Measurements from ENCODE around the gene PLEKHM2. TPM values are rescaled to one million over a fixed set of nuclear protein-coding genes. Genes with fewer than 3 reads are reported as not detected.
"Not testable (repeated sequence)": the region's sequence is repeated elsewhere in the genome, so short reads cannot be mapped to it uniquely, and the experiment has no call there.

Gene PLEKHM2
- total RNA-seq, 1 experiment from 2014 or later = 33.3 TPM

- H3K9me3 ChIP-seq = no peaks in the 10 kb centered on the region
- no peak overlapping the region for H3K27ac Mint-ChIP-seq (ENCODE audit: unreplicated experiment)
- no peaks in the 10 kb centered on the region for H3K4me1 Mint-ChIP-seq (ENCODE audit: low read depth, unreplicated experiment)
- H3K4me3 ChIP-seq (ENCODE audit: low read depth, low read length) = no peak overlapping the region
- no peaks in the 10 kb centered on the region for H3K27me3 ChIP-seq (replicated peaks; ENCODE audit: control insufficient read depth, insufficient read depth, low read length)
- TF ChIP-seq CTCF (IDR thresholded peaks at IDR 0.05; ENCODE audit: insufficient read depth in 1 of 2, low read depth in 1 of 2, low read length in 1 of 2, severe bottlenecking in 1 of 2, unreplicated experiment in 1 of 2) = no peak
- H3K36me3 Mint-ChIP-seq (ENCODE audit: insufficient read depth, unreplicated experiment) = no peaks in the 10 kb centered on the region
- no peak for DNase-seq
- no TSS peak for BruUV-seq (replicated peaks)
- H3K4me1 ChIP-seq = no peaks in the 10 kb centered on the region
- H3K4me3 Mint-ChIP-seq (ENCODE audit: unreplicated experiment) = no peak overlapping the region
- H3K36me3 ChIP-seq (ENCODE audit: control insufficient read depth, insufficient read depth, low read length) = no peaks in the 10 kb centered on the region
- H3K9me3 Mint-ChIP-seq (ENCODE audit: unreplicated experiment) = no peaks in the 10 kb centered on the region
- ChIA-PET POLR2A (no interaction called here), CTCF (no interaction called here)
- no peaks in the 10 kb centered on the region for H3K27me3 Mint-ChIP-seq (ENCODE audit: insufficient read depth, unreplicated experiment)
- intact Hi-C loops (cut with micrococcal nuclease; ENCODE audit: unreplicated experiment) = no loop called here
Observed at GRCh38 chr1:15698201-15698600, 14.1 kb downstream of the PLEKHM2 start.

- CTCF ChIA-PET; POLR2A ChIA-PET; BruUV-seq (replicated peaks); H3K27ac Mint-ChIP-seq (ENCODE audit: unreplicated experiment); H3K9me3 ChIP-seq; DNase-seq; H3K27me3 ChIP-seq (replicated peaks; ENCODE audit: control insufficient read depth, insufficient read depth, low read length); H3K4me3 ChIP-seq (ENCODE audit: low read depth, low read length); H3K4me3 Mint-ChIP-seq (ENCODE audit: unreplicated experiment); H3K4me1 ChIP-seq; H3K9me3 Mint-ChIP-seq (ENCODE audit: unreplicated experiment); H3K36me3 ChIP-seq (ENCODE audit: control insufficient read depth, insufficient read depth, low read length); H3K27me3 Mint-ChIP-seq (ENCODE audit: insufficient read depth, unreplicated experiment); intact Hi-C loops (cut with micrococcal nuclease; ENCODE audit: unreplicated experiment); H3K36me3 Mint-ChIP-seq (ENCODE audit: insufficient read depth, unreplicated experiment); H3K4me1 Mint-ChIP-seq (ENCODE audit: low read depth, unreplicated experiment): not testable (repeated sequence)
Observed at GRCh38 chr1:15699321-15699720, 15.2 kb downstream of the PLEKHM2 start.

GRCh38 chr1:15700508-15700907 lies 16.4 kb downstream of the PLEKHM2 start:
- intact Hi-C loops (cut with micrococcal nuclease; ENCODE audit: unreplicated experiment) = no loop called here
- Histone ChIP-seq H3K4me3 (ENCODE audit: low read depth, low read length) (no peak overlapping the region), H3K9me3 (no peaks in the 10 kb centered on the region), H3K4me1 (no peaks in the 10 kb centered on the region), H3K36me3 (ENCODE audit: control insufficient read depth, insufficient read depth, low read length) (no peaks in the 10 kb centered on the region), H3K27me3 (replicated peaks; ENCODE audit: control insufficient read depth, insufficient read depth, low read length) (no peaks in the 10 kb centered on the region)
- ChIA-PET POLR2A (no interaction called here), CTCF (no interaction called here)
- Mint-ChIP-seq H3K9me3 (ENCODE audit: unreplicated experiment) (no peaks in the 10 kb centered on the region), H3K27ac (ENCODE audit: unreplicated experiment) (no peak overlapping the region), H3K36me3 (ENCODE audit: insufficient read depth, unreplicated experiment) (peaks cover 4% of the 10 kb centered on the region), H3K4me3 (ENCODE audit: unreplicated experiment) (no peak overlapping the region), H3K27me3 (ENCODE audit: insufficient read depth, unreplicated experiment) (no peaks in the 10 kb centered on the region), H3K4me1 (ENCODE audit: low read depth, unreplicated experiment) (no peaks in the 10 kb centered on the region)
- TF ChIP-seq CTCF (IDR thresholded peaks at IDR 0.05; ENCODE audit: insufficient read depth in 1 of 2, low read depth in 1 of 2, low read length in 1 of 2, severe bottlenecking in 1 of 2, unreplicated experiment in 1 of 2) = no peak
- BruUV-seq (replicated peaks) = no TSS peak
- DNase-seq = no peak

GRCh38 chr1:15701784-15702183 lies 17.7 kb downstream of the PLEKHM2 start:
- Histone ChIP-seq H3K36me3 (ENCODE audit: control insufficient read depth, insufficient read depth, low read length) (no peaks in the 10 kb centered on the region), H3K4me1 (no peaks in the 10 kb centered on the region), H3K9me3 (no peaks in the 10 kb centered on the region), H3K27me3 (replicated peaks; ENCODE audit: control insufficient read depth, insufficient read depth, low read length) (no peaks in the 10 kb centered on the region), H3K4me3 (ENCODE audit: low read depth, low read length) (no peak overlapping the region)
- no TSS peak for BruUV-seq (replicated peaks)
- Mint-ChIP-seq H3K27me3 (ENCODE audit: insufficient read depth, unreplicated experiment) (no peaks in the 10 kb centered on the region), H3K36me3 (ENCODE audit: insufficient read depth, unreplicated experiment) (peaks cover 12% of the 10 kb centered on the region), H3K4me1 (ENCODE audit: low read depth, unreplicated experiment) (no peaks in the 10 kb centered on the region), H3K4me3 (ENCODE audit: unreplicated experiment) (no peak overlapping the region), H3K27ac (ENCODE audit: unreplicated experiment) (no peak overlapping the region), H3K9me3 (ENCODE audit: unreplicated experiment) (no peaks in the 10 kb centered on the region)
- CTCF ChIA-PET = interaction anchor here (1.0 kb wide), 1 partner anchor 56 kb away, joined by 3 read pairs; no protein-coding TSS in a partner anchor
- no peak for TF ChIP-seq CTCF (IDR thresholded peaks at IDR 0.05; ENCODE audit: insufficient read depth in 1 of 2, low read depth in 1 of 2, low read length in 1 of 2, severe bottlenecking in 1 of 2, unreplicated experiment in 1 of 2)
- intact Hi-C loops (cut with micrococcal nuclease; ENCODE audit: unreplicated experiment) = no loop called here
- DNase-seq = no peak
- POLR2A ChIA-PET = interaction anchor here (0.7 kb wide), 1 partner anchor 12 kb away, joined by 7 read pairs; no protein-coding TSS in a partner anchor

Data from Caco-2 (cell line).